HEK293 (cell line): ENCODE data around the gene SLC25A39.

ENCODE experiments used
- CTCF ChIA-PET: fragments of 350-600 bp; formaldehyde crosslinking; extraction: SDS; loops from one replicate; lab custom pipeline; 2021; ENCODE audit warnings: antibody characterized with exemption; lab: Yijun Ruan, JAX
- POLR2A ChIA-PET: fragments of 300-600 bp; formaldehyde crosslinking; extraction: SDS; loops from one replicate; lab custom pipeline; 2020; ENCODE audit warnings: antibody characterized with exemption, inconsistent platforms; lab: Yijun Ruan, JAX
- H3K27ac ChIP-seq: fragments of 200-500 bp; sonication (Bioruptor generic); 2 replicates; pipeline ENCODE4 v1.5.1; 2014; ENCODE audit warnings: low read depth, low read length, control low read depth, inconsistent platforms; ENCODE audit errors: extremely low read depth
- H3K36me3 ChIP-seq, 2 experiments: fragments of 200-500 bp in 1 of 2; sonication (Bioruptor generic) in 1 of 2; 1 replicate in 1 of 2; 2 replicates in 1 of 2; pipeline ENCODE4 v1.5.1; 2014 to 2017; ENCODE audit warnings: inconsistent platforms in 2 of 2, low read length in 2 of 2; ENCODE audit not compliant: control insufficient read depth in 2 of 2, insufficient read depth in 1 of 2
- H3K4me1 ChIP-seq: fragments of 200-500 bp; sonication (Bioruptor generic); 2 replicates; pipeline ENCODE4 v1.5.1; 2014; ENCODE audit warnings: mild to moderate bottlenecking, low read length, inconsistent platforms; ENCODE audit not compliant: control insufficient read depth, insufficient read depth
- H3K4me3 ChIP-seq: 2 replicates; pipeline ENCODE4 v1.5.1; 2011; ENCODE audit warnings: low read depth, mild to moderate bottlenecking, control low read depth, low read length, moderate library complexity
- H3K9me3 ChIP-seq: fragments of 200-500 bp; sonication (Bioruptor generic); 2 replicates; pipeline ENCODE4 v1.5.1; 2014; ENCODE audit warnings: low read depth, low read length, inconsistent platforms; ENCODE audit not compliant: control insufficient read depth, insufficient read depth
- BCL11B ChIP-seq: fragments of 450-650 bp; formaldehyde crosslinking; IDR thresholded peaks from 2 replicates; pipeline ENCODE4 v1.5.1; 2016; ENCODE audit warnings: low read depth, missing biosample characterization, missing genetic modification characterization
- GFI1B ChIP-seq: fragments of 450-650 bp; formaldehyde crosslinking; IDR thresholded peaks from 2 replicates; pipeline ENCODE4 v1.5.1; 2016; ENCODE audit warnings: missing biosample characterization, missing genetic modification characterization
- HIC1 ChIP-seq: fragments of 450-650 bp; formaldehyde crosslinking; IDR thresholded peaks from 2 replicates; pipeline ENCODE4 v1.5.1; 2016; ENCODE audit warnings: missing biosample characterization, missing genetic modification characterization
- YY2 ChIP-seq: fragments of 450-650 bp; formaldehyde crosslinking; IDR thresholded peaks from 2 replicates; pipeline ENCODE4 v1.5.1; 2016; ENCODE audit warnings: missing biosample characterization, missing genetic modification characterization
- ZFP3 ChIP-seq: fragments of 450-650 bp; formaldehyde crosslinking; IDR thresholded peaks from 2 replicates; pipeline ENCODE4 v1.5.1; 2016; ENCODE audit warnings: low read depth, missing biosample characterization, missing genetic modification characterization
- ZNF114 ChIP-seq: fragments of 450-650 bp; formaldehyde crosslinking; IDR thresholded peaks from 2 replicates; pipeline ENCODE4 v1.5.0; 2017; ENCODE audit warnings: missing biosample characterization, missing genetic modification characterization
- ZNF155 ChIP-seq: fragments of 450-650 bp; formaldehyde crosslinking; IDR thresholded peaks from 2 replicates; pipeline ENCODE4 v1.5.1; 2016; ENCODE audit warnings: missing biosample characterization, missing genetic modification characterization
- ZNF169 ChIP-seq: fragments of 450-650 bp; formaldehyde crosslinking; IDR thresholded peaks from 2 replicates; pipeline ENCODE4 v1.5.1; 2016; ENCODE audit warnings: missing biosample characterization, missing genetic modification characterization
- ZNF48 ChIP-seq: fragments of 450-650 bp; formaldehyde crosslinking; IDR thresholded peaks from 2 replicates; pipeline ENCODE4 v1.5.1; 2016; ENCODE audit warnings: missing biosample characterization, missing genetic modification characterization
- ZNF521 ChIP-seq: fragments of 450-650 bp; formaldehyde crosslinking; IDR thresholded peaks from 2 replicates; pipeline ENCODE4 v1.5.1; 2017; ENCODE audit warnings: missing biosample characterization, mild to moderate bottlenecking, missing genetic modification characterization
- ZNF580 ChIP-seq: fragments of 450-650 bp; formaldehyde crosslinking; IDR thresholded peaks from 2 replicates; pipeline ENCODE4 v1.5.1; 2016; ENCODE audit warnings: missing biosample characterization, missing genetic modification characterization
- ZNF776 ChIP-seq: fragments of 450-650 bp; formaldehyde crosslinking; IDR thresholded peaks from 2 replicates; pipeline ENCODE4 v1.5.0; 2017; ENCODE audit warnings: missing biosample characterization, missing genetic modification characterization, borderline replicate concordance
- ZNF843 ChIP-seq: fragments of 450-650 bp; formaldehyde crosslinking; IDR thresholded peaks from 2 replicates; pipeline ENCODE4 v1.5.1; 2016; ENCODE audit warnings: missing biosample characterization, missing genetic modification characterization
- ZSCAN16 ChIP-seq: fragments of 450-650 bp; formaldehyde crosslinking; IDR thresholded peaks from 2 replicates; pipeline ENCODE4 v1.5.1; 2016; ENCODE audit warnings: missing biosample characterization, missing genetic modification characterization
- TF ChIP-seq, protein P1 (sequence below): fragments of 450-650 bp; formaldehyde crosslinking; IDR thresholded peaks from 2 replicates; pipeline ENCODE4 v1.5.1; 2016; ENCODE audit warnings: missing biosample characterization, missing genetic modification characterization
- TF ChIP-seq, protein P2 (sequence below): fragments of 450-650 bp; formaldehyde crosslinking; conservative IDR thresholded peaks from 2 replicates; pipeline ENCODE4 v1.5.1; 2016; ENCODE audit warnings: low read depth, missing biosample characterization, missing genetic modification characterization

SLC25A39 gene

DNA sequence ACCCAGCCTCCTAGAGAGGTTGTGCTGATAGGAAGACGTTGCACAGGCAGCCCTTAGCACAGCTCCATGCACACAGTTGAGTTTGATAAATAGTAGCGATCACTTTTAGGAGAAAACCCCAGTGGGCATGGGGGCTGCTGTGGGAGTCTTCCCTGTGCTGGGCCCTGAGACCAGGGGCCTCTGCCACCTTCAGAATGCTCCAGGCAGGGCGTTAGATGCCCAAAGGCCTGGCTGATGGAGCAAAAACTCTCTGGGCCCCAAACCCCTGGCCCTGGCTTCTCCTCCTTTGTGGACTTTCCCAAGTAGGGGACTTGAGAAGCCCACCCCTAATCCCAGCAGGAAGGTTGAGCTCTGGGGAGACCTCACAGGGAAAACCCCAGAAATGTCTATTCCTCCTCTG, 42.4 kb downstream of the SLC25A39 start:
- POLR2A ChIA-PET = interaction anchor here (0.6 to 0.7 kb wide), 2 partner anchors 67 to 96 kb away, joined by 5 read pairs; no protein-coding TSS in a partner anchor
- TF ChIP-seq, protein P1, sequence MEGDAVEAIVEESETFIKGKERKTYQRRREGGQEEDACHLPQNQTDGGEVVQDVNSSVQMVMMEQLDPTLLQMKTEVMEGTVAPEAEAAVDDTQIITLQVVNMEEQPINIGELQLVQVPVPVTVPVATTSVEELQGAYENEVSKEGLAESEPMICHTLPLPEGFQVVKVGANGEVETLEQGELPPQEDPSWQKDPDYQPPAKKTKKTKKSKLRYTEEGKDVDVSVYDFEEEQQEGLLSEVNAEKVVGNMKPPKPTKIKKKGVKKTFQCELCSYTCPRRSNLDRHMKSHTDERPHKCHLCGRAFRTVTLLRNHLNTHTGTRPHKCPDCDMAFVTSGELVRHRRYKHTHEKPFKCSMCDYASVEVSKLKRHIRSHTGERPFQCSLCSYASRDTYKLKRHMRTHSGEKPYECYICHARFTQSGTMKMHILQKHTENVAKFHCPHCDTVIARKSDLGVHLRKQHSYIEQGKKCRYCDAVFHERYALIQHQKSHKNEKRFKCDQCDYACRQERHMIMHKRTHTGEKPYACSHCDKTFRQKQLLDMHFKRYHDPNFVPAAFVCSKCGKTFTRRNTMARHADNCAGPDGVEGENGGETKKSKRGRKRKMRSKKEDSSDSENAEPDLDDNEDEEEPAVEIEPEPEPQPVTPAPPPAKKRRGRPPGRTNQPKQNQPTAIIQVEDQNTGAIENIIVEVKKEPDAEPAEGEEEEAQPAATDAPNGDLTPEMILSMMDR (tag by site-specific recombination) = no peak
- TF ChIP-seq ZNF114 (tag by site-specific recombination) (no peak), ZNF169 (no peak), ZNF580 (no peak), ZFP3 (tag by site-specific recombination) (no peak), ZNF843 (tag by site-specific recombination) (no peak), ZNF155 (no peak), ZNF776 (no peak), ZSCAN16 (tag by site-specific recombination) (no peak), HIC1 (tag by site-specific recombination) (no peak), GFI1B (tag by site-specific recombination) (no peak)
- TF ChIP-seq, protein P2, sequence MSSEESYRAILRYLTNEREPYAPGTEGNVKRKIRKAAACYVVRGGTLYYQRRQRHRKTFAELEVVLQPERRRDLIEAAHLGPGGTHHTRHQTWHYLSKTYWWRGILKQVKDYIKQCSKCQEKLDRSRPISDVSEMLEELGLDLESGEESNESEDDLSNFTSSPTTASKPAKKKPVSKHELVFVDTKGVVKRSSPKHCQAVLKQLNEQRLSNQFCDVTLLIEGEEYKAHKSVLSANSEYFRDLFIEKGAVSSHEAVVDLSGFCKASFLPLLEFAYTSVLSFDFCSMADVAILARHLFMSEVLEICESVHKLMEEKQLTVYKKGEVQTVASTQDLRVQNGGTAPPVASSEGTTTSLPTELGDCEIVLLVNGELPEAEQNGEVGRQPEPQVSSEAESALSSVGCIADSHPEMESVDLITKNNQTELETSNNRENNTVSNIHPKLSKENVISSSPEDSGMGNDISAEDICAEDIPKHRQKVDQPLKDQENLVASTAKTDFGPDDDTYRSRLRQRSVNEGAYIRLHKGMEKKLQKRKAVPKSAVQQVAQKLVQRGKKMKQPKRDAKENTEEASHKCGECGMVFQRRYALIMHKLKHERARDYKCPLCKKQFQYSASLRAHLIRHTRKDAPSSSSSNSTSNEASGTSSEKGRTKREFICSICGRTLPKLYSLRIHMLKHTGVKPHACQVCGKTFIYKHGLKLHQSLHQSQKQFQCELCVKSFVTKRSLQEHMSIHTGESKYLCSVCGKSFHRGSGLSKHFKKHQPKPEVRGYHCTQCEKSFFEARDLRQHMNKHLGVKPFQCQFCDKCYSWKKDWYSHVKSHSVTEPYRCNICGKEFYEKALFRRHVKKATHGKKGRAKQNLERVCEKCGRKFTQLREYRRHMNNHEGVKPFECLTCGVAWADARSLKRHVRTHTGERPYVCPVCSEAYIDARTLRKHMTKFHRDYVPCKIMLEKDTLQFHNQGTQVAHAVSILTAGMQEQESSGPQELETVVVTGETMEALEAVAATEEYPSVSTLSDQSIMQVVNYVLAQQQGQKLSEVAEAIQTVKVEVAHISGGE = no peak
- Histone ChIP-seq H3K36me3 (no peaks in the 10 kb centered on the region), H3K27ac (no peak overlapping the region), H3K9me3 (no peaks in the 10 kb centered on the region), H3K4me3 (no peak overlapping the region), H3K4me1 (no peaks in the 10 kb centered on the region)
- CTCF ChIA-PET = interaction anchor here (0.8 kb wide), 1 partner anchor 65 kb away, joined by 4 read pairs; no protein-coding TSS in a partner anchor

DNA sequence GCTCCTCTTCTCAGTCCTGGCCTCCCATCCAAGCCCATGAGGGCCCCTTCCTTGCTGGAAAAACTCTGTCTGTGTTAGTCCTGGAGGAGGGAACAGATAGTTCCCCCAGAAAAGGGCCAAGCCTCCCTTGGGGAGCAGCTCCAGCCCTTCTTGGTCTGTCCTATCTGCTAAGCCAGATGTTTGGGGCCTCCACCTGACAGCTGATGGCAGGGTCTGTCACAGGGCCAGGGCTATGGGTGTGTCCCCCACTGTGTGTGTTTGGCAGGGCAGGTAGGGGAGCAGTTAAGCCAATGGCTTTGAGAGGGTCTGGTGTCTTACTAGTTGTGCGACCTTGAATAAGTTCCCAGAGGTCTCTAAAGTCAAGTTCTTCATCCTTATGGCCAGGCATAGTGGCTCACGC, 43.1 kb downstream of the SLC25A39 start:
- H3K4me3 ChIP-seq = no peak overlapping the region
- no peak for TF ChIP-seq ZNF114 (tag by site-specific recombination)
- TF ChIP-seq ZNF521 (tag by site-specific recombination) = no peak
- no peak for TF ChIP-seq ZNF48 (tag by site-specific recombination)
- TF ChIP-seq YY2 (tag by site-specific recombination) = no peak
- TF ChIP-seq BCL11B (tag by site-specific recombination) = no peak
- H3K27ac ChIP-seq = no peak overlapping the region
- ChIA-PET POLR2A (interaction anchor here (0.7 kb wide), 1 partner anchor 67 kb away, joined by 5 read pairs; no protein-coding TSS in a partner anchor), CTCF (interaction anchor here (0.8 kb wide), 1 partner anchor 64 kb away, joined by 4 read pairs; no protein-coding TSS in a partner anchor)
- no peaks in the 10 kb centered on the region for H3K36me3 ChIP-seq
- H3K4me1 ChIP-seq = no peaks in the 10 kb centered on the region
- H3K9me3 ChIP-seq = no peaks in the 10 kb centered on the region
